Cardiac muscle cell (in vitro differentiated cells and primary cell): ENCODE data around the gene PIGA. TPM values are rescaled to one million over a fixed set of nuclear protein-coding genes. Genes with fewer than 3 reads are reported as not detected.
A peak's percentile ranks its signal among the peaks of the same experiment; 100 is the strongest.

Source experiments
- DNase-seq, 2 donors: peaks; one replicate each; pipeline versions ENCODE4 v3.0.0 to v3.0.0-alpha.2; 2010 to 2017; ENCODE audit warnings: low read depth in 1 of 2, low spot score in 1 of 2
- H3K27ac ChIP-seq: fragments of 200-600 bp; sonication (generic); 2 replicates; pipeline ENCODE4 v1.5.1; 2016
- H3K27me3 ChIP-seq: fragments of 200-600 bp; sonication (generic); 2 replicates; pipeline ENCODE4 v1.6.0; 2016; ENCODE audit warnings: control low read depth
- H3K36me3 ChIP-seq: fragments of 200-600 bp; sonication (generic); 2 replicates; pipeline ENCODE4 v1.5.1; 2016; ENCODE audit warnings: control low read depth
- H3K4me1 ChIP-seq: fragments of 200-600 bp; sonication (generic); 2 replicates; pipeline ENCODE4 v1.8.1; 2017; ENCODE audit warnings: low read depth, mild to moderate bottlenecking, mixed run types
- H3K4me3 ChIP-seq: fragments of 200-600 bp; sonication (generic); 2 replicates; pipeline ENCODE4 v1.5.1; 2016; ENCODE audit warnings: mild to moderate bottlenecking
- H3K9me3 ChIP-seq: fragments of 200-600 bp; sonication (generic); 2 replicates; pipeline ENCODE4 v1.5.1; 2017; ENCODE audit warnings: low read depth, mild to moderate bottlenecking, control low read depth
- polyA plus RNA-seq: library from polyadenylated mRNA; unstranded; fragments of >200 nt; fragmentation: Nextera tagmentation; extraction: Ambion mirVana; gene quantifications from 2 replicates; pipeline ENCODE4 v1.2.1, GENCODE V29; 2016
- total RNA-seq: library from RNA; depleted of rRNA; stranded (reverse); fragments of >200 nt; gene quantifications from 2 replicates; pipeline ENCODE4 v1.2.3, GENCODE V29; 2016
- TF ChIP-seq, protein P1 (sequence below): IDR thresholded peaks from 2 replicates; pipeline ENCODE4 v1.5.1; 2012; ENCODE audit warnings: low read depth, mild to moderate bottlenecking, low read length

PIGA gene
- total and polyA plus RNA-seq, 2 experiments from 2014 or later: 6.7 to 12.3 TPM

DNA sequence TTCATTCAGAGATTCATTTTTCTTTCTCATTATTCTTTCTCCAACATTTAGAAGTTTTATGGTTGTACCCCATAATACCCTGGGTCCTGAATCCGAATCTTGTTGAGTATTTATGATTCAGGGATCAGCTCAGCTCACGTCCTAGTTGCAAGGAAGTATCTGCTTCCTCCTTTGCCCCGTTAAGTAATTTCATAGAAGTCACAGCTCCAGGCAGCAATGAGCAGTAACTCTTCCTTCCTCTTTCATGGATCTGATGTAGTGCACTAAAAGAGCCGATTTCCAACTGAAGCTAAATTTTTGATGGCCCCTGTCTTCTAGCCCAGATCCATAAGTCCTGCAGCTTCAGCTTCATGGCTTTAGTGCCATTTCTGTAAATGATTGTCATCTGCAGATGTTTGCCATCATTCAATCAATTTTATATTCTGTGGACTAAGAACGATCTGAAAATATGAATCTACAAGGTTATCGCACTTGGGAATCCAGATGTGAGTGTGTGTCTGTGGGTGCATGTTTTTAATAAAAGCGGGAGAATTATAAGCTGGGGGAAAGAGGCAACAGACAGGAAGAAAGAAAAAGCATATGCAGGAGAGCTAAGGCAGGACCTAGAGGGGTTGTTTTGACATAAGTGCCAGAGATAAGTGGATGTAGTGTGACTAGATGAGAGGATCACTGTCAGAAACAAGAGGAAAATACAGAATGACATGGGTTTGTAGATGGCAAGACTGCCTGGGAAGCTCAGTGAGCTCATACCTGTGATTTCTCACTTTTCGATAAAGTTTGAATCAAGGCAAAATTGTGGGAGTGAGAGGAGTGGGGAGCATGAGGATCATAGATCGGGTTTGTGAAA is 31.4 kb upstream of the PIGA start:
- TF ChIP-seq, protein P1, sequence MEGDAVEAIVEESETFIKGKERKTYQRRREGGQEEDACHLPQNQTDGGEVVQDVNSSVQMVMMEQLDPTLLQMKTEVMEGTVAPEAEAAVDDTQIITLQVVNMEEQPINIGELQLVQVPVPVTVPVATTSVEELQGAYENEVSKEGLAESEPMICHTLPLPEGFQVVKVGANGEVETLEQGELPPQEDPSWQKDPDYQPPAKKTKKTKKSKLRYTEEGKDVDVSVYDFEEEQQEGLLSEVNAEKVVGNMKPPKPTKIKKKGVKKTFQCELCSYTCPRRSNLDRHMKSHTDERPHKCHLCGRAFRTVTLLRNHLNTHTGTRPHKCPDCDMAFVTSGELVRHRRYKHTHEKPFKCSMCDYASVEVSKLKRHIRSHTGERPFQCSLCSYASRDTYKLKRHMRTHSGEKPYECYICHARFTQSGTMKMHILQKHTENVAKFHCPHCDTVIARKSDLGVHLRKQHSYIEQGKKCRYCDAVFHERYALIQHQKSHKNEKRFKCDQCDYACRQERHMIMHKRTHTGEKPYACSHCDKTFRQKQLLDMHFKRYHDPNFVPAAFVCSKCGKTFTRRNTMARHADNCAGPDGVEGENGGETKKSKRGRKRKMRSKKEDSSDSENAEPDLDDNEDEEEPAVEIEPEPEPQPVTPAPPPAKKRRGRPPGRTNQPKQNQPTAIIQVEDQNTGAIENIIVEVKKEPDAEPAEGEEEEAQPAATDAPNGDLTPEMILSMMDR: no peak
- Histone ChIP-seq H3K27ac (no peak overlapping the region), H3K9me3 (no peaks in the 10 kb centered on the region), H3K27me3 (no peaks in the 10 kb centered on the region), H3K4me3 (no peak overlapping the region), H3K36me3 (no peaks in the 10 kb centered on the region), H3K4me1 (no peaks in the 10 kb centered on the region)
- no peak for DNase-seq

DNA sequence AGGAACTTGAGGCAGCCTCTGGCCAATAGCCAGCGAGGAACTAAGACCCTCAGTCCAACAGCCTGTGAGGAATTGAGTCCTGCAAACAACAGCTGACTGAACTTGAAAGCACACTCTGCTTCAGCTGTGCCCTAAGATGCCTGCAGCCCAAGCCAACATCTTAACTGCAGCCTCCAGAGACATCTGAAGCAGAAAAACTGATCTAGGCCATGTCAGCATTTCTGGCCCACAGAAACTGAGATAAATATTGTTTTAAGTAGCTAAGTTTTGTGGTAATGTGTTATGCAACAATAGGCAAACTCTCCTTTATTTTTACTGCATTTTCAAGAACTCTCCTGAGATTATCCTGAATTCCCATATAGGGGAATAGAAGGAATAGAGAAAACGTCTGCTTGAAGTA is 24.4 kb upstream of the PIGA start:
- DNase-seq: peak in 1 of 2 donors; percentile 39
- Histone ChIP-seq H3K27me3 (no peaks in the 10 kb centered on the region), H3K9me3 (no peaks in the 10 kb centered on the region), H3K36me3 (no peaks in the 10 kb centered on the region), H3K4me3 (no peak overlapping the region), H3K27ac (no peak overlapping the region), H3K4me1 (no peaks in the 10 kb centered on the region)
- TF ChIP-seq, protein P1: no peak

DNA sequence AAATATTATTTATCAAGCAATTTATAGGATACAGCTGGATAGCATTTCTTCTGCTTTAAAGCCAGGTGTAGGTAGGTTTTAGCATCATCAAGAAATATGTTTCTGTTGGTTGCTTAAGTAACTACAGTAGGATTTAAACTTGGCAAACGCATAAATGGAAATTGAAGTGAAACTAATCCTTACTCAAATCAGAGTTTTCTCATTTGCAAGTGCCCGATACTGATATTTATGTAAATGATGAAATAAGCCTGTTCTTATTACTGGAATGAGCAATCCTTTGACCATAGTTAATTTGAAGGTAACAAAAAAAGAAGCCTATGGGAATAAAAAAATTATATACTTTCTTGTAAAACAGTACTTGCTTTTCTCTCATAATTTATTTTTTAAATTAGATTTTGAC is 23.2 kb upstream of the PIGA start:
- no peak for DNase-seq
- H3K4me1 ChIP-seq: no peaks in the 10 kb centered on the region
- H3K27me3 ChIP-seq: no peaks in the 10 kb centered on the region
- no peaks in the 10 kb centered on the region for H3K9me3 ChIP-seq
- H3K27ac ChIP-seq: no peak overlapping the region
- no peaks in the 10 kb centered on the region for H3K36me3 ChIP-seq
- TF ChIP-seq, protein P1: no peak
- no peak overlapping the region for H3K4me3 ChIP-seq

DNA sequence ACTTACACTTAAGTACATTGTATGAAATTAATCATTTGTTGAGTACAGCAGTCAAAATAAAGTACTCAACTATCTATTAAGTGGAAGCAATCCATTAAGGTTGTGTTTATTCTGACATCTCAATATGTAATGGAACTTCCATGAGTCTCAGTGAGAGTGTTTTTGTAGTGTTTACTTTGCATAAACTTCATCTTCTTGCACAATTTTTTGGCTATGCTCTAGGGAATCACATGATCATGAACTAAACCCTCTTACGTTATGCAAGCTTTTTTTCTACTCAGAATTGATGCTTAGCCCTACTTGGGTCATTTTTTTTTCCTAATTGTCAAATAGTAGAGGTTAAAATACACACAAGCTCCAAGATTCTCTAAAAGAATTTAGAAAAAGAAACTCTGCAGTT is 21.1 kb upstream of the PIGA start:
- Histone ChIP-seq H3K4me3 (no peak overlapping the region), H3K27ac (no peak overlapping the region), H3K9me3 (no peaks in the 10 kb centered on the region), H3K4me1 (no peaks in the 10 kb centered on the region), H3K27me3 (no peaks in the 10 kb centered on the region), H3K36me3 (no peaks in the 10 kb centered on the region)
- TF ChIP-seq, protein P1: no peak
- peak in 1 of 2 donors; percentile 74 for DNase-seq

DNA sequence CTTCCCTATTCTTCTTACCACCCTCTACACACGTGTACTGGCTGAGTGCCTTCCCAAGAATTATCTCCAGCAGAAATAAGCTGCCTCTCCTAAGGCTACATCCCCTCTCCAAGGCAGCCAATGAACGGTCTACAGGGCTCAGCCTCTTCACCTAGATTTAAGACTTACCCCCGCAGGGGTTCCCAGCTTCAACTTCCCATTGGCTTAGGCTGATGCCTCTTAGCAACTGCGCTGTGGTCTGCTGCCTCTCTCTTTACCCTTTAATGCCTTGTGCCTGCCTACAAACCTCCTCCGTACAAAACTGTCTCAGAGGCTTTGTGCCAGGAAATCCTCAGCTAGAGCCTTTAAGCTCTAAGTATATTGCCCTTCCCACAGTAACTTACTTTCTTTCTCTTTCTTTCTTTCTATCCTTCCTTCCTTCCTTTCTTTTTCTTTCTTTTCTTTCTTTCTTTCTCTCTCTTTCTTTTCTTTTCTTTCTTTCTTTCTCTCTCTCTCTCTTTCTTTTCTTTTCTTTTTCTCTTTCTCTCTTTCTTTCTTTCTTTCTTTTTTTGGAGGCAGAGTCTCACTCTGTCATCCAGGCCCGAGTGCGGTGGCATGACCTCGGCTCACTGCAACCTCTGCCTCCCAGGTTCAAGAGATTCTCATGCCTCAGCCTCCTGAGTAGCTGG is 15.1 kb upstream of the PIGA start:
- Histone ChIP-seq H3K27ac (no peak overlapping the region), H3K9me3 (no peaks in the 10 kb centered on the region), H3K36me3 (no peaks in the 10 kb centered on the region), H3K4me1 (no peaks in the 10 kb centered on the region), H3K4me3 (no peak overlapping the region), H3K27me3 (peaks cover 6% of the 10 kb centered on the region)
- DNase-seq: peak in 1 of 2 donors; percentile 1
- TF ChIP-seq, protein P1: no peak
